Head of caudate nucleus (tissue), 42 donors: ENCODE data around the gene RHBDD1.

Experiments
- DNase-seq, 42 donors: peaks; one replicate each; pipeline versions ENCODE4 v3.0.0 to v3.0.0-alpha.2; 2020 to 2021; ENCODE audit warnings: mixed read lengths in 7 of 42
- intact Hi-C: fragments of 100-400 bp; cut with DNase I; formaldehyde crosslinking; loops from one replicate; pipeline ENCODE4 v1.15.0; 2022

RHBDD1 gene

DNA sequence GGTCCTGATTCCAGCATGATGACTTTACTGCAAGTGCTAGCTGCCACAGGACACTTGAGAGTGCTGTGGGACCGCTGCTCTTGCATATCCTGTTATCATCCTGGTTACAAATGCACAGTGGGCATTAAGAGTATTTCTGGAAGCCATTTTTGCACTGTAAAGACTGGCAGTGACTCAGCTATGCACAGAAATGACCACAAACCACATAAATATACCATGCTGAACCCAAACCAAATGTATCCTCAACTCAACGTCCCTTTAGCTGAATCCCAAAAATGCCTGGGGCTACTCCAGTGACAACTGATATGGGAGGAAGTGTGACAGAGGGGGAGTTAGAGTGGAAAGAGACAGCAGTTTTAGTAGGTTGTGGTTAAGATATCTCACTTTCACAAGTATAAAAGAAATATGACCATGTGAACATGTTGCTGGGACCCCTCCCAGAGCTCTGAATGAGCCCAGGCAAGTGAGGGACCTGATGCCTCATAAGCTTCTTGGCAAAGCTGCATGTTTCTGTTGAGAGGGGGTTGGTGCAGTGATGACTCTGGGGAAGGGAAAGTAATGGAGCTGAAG, 37.3 kb downstream of the RHBDD1 start:
- no peak for DNase-seq
- intact Hi-C loops: no loop called here

DNA sequence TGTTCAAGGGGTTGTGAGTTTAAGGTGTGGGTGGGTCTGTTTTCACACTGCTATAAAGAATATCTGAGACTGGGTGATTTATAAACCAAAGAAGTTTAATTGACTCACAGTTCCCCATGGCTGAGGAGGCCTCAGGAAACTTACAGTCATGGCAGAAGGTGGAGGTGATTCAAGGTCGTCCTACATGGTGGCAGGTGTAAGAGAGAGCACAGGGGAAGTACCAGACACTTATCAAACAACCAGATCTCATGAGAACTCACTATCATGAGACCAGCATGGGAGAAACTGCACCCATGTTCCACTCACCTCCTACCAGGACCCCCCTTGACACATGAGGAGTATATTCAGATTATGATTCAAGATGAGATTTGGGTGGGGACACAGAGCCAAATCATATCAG, 38.0 kb downstream of the RHBDD1 start:
- intact Hi-C loops: no loop called here
- DNase-seq: no peak

DNA sequence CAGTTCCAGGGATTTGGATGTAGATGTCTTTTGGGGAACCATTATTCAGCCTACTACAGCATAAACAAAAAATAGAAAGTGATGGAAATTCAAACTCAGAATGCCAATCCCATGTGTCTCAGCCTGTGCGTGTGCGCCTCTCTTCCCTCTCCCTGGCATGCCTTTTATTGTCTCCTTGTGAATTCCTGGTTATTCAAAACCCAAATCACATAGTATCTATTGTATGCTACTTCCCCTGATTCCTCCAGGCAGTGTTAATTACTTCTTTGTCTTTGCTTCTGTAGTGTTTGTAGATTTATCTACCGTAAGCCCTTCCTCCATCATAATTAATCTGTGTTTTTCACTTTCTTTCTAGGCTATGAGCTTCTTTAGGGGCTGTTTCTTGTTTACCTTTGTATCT, 38.9 kb downstream of the RHBDD1 start:
- DNase-seq: no peak
- intact Hi-C loops: no loop called here

DNA sequence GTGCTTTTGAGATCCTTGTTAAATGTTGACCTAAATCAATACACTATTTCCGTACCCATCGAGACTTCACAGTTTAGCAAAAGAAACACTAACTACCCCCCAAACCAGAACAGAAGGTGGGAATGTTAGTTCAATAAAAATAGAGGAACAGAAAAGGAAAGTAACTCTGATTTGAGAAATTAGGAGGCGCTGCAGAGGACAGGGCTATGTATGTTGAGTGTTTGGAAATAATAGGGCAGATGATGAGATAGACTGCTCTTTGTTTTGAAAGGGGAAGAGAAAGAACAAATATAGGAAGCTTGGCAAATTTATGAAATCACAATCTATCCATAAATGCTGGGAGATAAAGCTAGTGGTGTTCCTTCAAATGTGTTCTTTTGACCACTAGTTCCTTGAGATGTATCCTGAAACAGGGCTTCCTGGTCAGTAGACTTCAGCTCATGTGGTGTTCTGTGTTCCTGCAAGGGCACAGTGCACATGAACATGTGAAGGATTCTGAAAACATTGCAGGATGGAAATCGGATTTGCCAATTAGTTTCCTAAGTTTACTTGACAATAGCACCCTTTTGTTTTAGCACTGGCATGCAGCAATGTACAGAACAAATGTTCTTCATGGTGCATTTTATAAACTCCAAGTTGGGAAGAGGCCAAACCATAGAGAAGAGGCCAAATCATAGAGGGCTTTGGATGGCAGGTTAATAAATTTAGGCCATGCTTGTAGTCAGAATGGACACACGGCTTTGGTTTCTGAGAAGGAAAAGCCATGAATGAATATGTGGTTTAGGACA, 39.8 kb downstream of the RHBDD1 start:
- no peak for DNase-seq

DNA sequence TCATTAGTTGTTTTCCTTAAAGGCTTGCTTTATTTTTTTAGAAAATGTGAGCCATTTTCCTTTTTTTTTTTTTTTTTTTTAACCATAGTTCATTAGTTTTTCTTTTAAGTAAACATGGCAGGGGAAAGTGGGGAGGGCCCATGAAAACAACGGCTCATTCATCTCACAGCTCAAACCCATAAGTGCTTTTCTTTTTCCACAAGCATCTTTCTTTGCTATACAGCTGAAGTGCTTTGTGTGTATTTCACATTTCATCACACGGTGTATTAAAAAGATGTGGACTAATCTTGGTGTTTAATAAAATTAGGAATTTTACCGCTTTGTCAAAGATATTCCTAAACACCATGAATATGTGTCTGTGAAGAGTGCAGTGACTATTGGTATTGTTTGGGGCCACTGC, 41.6 kb downstream of the RHBDD1 start:
- peak in 7 of 42 donors; percentile 10 to 35 (median 15) for DNase-seq
- intact Hi-C loops: no loop called here

More for the DNA sequence above, 39.8 kb downstream of the RHBDD1 start:
- intact Hi-C loops: no loop called here

DNA sequence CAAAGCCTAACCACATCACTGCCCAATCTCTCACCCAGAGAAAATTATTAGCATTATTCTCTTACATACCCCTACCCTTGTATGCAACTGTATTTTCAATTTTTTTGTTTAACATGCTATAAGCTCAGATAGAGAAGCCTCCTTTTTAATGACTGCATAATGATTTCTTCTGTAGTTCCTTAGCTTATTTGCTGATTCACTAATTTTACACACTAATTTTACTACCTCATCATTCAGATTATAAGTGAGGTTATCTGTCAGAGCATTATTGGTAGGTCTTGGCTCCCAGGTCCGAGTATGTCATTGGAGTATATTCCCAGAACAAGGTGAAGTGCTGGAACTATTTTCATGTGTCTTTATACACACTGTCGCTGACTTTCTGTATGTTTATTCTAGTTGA, 45.4 kb downstream of the RHBDD1 start:
- intact Hi-C loops: no loop called here
- no peak for DNase-seq

DNA sequence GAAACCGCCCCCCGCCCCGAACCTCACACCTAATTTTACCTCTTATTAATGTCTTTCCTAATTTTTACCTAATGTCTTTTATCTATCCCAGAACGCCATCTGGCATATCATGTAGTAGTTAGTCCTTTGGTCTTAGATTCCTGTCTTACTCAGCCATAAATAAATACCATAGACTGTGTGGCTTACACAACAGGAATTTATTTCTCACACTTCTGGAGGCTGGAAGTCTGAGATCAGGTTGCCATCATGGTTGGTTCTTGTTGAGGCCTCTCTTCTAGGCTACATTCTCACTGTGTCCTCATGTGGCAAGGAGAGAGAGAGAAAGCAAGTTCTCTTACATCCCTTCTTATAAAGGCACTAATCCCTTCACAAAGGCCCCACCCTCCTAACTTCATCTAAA, 46.8 kb downstream of the RHBDD1 start:
- intact Hi-C loops: no loop called here
- no peak for DNase-seq

DNA sequence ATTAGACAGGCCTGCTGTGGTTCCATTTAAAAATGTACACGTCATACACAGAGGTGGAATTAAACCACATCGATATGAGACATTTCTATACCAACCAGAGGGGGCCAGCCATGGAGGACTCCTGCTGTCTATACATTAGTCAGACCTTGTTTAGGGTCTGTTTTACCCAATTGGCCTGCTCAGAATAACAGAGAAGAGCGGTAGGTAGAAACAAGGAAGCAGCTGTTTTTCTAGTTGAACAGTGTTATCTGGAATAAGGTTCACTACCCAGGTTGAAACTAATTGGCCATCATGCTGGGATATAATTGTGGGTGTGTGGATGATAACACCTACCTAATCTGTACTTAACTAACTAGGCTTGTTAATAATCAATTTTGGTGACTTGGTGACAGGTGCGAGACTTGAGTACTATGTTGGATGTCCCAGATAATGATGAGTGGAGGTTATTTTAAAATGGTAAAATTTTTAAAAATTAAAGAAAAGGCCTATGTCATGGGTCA, 47.5 kb downstream of the RHBDD1 start:
- no peak for DNase-seq
- intact Hi-C loops: no loop called here

DNA sequence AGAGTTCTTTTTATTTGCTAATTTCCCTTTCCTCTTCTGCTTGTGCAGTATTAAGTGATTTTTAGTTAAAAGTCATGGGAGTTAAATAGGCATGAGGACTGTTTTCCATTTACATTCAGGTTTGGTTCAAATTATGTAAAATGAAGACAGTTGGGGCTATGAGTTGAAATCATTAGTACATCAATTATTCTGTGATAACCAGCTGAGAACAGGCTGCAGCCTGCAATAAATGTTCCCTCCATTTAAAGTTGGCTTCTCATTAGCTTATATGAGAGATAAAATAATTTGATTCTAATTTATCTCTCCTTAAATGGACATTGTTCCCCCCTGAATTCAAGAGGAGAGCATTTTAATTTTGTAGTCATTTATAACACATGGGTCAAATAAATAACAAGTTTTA, 48.3 kb downstream of the RHBDD1 start:
- no peak for DNase-seq
- intact Hi-C loops: no loop called here

DNA sequence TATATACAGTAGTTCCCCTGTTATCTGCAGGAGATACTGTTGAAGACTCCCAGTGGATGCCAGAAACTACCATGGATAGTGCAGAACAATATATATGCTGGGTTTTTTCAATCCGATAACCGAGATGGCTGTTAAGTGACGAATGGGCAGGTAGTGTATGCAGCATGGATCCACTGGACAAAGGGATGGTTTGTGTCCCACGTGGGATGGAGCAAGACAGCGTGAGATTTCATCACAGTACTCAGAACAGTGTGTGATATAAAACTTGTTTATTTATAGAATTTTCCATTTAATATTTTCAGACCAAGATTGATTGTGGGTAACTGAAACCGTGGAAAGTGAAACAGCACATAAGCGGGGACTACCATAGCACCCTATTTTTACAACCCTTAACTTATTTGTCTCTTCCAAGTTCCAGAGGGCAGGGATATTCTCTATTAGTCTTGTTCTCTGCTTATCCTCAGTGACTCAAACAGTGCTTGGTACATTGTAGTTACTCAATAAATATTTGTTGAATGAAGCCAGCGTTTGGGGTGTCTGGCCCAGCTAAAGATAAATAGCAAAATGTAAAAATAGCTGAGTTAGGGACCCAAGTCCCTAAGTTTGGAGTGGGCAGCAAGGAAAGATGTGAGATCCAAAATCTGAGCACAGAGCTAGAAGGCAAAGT, 50.0 kb downstream of the RHBDD1 start:
- intact Hi-C loops: no loop called here

DNA sequence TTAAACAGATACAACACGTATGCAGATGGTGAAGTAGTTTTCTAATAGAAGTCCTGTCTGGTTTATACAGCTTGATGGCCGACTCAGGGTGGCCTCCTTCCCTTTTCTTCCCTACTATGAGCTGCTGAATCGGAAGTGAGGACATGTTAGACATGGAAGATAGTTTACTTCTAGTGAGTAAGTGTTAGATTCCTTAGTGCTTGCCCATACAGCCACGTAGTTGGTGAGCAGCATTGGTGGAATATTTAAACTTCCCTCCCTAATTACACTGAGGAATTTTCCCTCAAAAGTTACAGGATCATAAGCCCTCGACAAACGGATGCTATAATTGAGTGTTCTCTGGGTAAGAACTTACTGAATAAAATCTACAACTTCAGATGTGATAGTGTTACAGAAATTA, 52.1 kb downstream of the RHBDD1 start:
- intact Hi-C loops: no loop called here
- DNase-seq: no peak

More for the DNA sequence above, 50.0 kb downstream of the RHBDD1 start:
- no peak for DNase-seq

DNA sequence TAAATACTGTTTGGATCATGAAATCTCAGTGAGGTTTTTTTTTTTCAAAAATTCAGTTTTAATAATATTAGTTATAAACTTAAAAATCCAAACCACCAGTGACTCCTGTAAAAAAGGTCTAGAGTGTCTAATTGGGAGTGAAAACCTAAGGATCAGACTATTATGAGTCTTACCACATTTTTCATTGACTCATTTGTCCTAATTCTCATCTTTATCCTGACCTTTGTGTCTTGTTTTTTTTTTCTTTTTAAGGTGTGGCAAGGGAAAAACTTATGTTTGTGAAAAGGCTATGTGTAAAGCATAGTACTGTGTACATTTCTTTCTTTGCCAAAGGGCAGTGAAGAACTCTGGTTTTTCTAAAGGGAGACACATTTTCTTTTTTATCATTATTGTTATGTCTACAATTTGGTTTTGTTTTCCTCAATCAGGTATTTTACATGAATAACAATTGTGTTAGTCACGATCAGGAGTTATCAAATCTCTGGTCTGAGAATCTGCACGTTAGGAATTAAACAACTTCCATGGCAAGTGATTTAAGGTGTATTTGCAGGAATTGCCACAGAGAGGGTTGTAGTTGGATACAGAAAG, 52.6 kb downstream of the RHBDD1 start:
- no peak for DNase-seq

DNA sequence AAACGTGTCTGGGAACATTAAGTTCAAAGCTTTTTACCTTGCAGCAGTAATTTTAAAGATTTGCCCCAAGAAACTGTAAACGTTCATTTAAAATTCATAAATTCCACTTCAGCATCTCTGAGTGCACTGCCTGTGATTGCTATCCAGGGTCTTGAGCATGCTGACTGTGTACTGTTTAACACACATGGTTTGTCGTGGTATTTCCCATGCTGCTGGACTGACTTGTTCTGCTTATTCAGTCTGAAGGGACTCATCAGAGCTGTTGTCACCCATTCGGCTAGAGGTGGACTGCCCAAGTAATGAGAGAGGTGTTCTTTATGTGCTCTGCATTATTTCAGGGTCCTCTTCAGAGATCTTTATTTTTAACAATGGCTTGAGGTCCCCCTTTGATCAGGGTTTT, 53.1 kb downstream of the RHBDD1 start:
- intact Hi-C loops: no loop called here
- DNase-seq: no peak

More for the DNA sequence above, 52.6 kb downstream of the RHBDD1 start:
- intact Hi-C loops: no loop called here

DNA sequence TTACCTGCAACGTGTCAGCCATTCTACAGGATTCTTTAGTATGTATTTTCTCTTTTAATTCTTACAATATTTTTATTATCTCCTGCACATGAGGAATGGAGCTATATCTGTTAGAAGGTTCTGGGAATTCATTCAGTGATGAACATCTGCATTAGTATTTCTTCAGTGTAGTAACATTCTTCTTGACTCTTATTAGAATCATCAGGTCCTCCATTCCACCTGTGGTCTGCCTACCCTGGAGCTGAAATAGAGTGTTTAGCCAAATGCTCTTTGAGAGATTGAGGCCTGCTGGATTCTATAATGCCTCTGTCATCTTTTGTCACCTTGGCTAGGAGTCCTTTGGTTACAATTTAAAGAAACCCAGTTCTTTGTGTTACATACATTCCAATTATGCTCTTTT, 54.4 kb downstream of the RHBDD1 start:
- intact Hi-C loops: no loop called here
- no peak for DNase-seq

DNA sequence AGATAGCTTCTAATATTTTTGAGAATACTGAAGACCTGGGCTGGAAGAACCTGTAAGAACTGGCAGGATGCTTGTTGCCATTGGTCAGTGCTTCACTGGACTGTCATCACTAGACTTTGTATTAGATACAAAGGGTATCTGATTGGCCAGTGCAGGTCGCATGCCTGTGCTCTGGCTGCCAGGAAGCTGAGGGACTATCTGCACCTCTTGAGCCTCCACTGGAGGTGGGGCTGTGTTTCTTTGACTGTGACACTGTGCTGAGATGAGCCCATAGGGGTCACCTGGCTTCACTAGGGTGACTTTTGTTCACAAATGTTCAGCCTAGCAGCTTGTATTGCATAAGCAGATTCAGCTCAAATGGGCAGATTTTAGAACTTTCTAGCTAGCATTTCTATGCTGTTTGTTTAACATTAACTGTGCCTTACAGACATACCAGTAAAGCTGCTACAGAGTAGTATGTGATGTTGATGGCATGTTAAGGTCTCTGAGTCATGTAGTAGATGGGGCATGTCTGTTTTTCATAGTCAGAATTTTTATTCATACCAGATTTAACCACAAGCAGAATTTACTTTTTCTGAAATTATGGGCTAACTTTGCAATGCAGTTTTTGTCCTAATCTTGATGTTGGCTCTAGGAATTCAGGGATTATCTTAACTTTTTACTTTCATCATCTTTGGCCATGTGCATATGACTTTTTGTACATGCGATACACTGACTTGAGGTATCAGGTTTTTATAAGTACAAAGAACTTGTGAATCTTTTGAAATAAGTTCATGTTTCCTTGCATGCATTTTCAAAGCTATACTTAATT, 56.1 kb downstream of the RHBDD1 start:
- DNase-seq: no peak
- intact Hi-C loops: no loop called here

DNA sequence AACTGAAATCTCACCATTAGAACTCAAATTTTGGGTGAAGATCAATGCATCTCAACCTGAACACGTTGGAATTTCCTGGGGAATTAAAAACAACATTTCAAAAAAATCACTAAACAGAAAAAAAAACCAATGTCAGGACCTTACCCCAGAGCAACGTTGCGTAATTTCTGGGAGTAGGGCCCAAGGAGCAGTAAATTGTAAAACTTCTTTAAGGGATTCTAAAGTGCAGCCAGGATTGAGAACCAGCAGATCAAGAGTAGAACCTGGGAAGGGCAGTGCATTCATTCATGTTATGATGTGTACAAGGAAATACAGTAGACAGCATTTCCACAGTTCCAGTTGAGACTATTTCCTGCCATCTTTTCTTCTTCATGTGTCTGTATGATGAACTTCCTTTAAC, 56.9 kb downstream of the RHBDD1 start:
- intact Hi-C loops: no loop called here
- DNase-seq: no peak

DNA sequence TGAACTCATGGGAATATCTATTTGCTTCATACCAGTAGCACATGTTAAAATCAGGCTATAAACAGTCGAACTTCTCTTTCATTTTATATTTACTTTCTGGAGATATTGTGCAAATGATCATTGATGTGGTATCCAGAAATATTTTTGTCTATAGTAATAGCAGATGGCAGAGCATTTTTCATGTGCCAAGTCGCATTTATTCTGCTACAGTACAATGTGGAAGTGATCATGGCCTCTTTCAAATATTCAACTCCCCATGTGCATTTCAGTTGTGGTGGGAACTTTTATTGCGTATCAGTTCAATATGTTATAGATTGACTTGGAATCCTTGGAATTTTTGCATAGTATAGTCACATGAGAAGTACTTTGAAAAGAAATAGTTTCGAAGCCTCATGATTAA, 57.4 kb downstream of the RHBDD1 start:
- intact Hi-C loops: no loop called here
- no peak for DNase-seq

DNA sequence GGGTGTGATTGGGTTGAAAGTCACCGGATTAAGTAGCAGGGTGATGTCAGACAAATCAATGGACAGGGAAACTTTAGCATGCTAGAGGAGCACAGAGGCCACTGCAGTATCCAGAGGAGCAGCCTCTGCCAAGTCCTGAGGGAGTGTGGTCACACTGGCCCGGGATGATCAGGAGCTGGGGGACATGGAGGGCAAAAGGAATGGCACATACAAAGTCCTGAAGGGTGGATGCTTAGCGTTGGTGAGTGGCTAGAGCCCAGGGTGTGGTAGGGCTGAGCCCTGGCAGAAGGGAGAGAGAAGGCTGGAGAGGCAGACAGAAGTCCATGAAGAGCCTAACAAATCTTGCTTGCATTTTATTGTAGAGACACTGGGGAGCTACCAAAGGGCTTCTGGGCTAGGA, 58.9 kb downstream of the RHBDD1 start:
- DNase-seq: no peak
- intact Hi-C loops: no loop called here

DNA sequence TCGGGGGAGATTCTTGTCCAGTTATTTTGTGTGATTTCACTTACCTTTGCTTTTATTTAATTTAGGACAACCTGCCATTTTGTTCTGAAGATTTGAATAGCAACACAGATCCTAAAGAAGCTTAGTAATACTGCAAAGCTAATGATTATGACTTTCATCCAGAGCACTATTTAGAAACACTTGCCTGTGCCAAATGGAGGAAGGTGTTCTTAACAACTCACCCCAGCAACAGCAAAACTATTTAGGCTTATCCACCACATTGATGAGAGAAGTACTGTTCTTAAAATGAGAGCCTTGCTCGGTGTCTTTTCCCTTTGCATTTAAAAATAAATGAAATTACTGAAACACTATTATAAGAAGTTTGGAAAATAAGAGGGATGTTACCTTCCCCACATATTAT, 59.7 kb downstream of the RHBDD1 start:
- DNase-seq: no peak

More for the DNA sequence above, 59.7 kb downstream of the RHBDD1 start:
- intact Hi-C loops: no loop called here
